HUES64 (cell line): ENCODE results near the gene SLIT1.

ENCODE experiments used
- H3K27ac ChIP-seq: 2 replicates; pipeline ENCODE4 v1.7.0; 2013; ENCODE audit warnings: low read depth, low read length, inconsistent platforms
- H3K27me3 ChIP-seq: 2 replicates; pipeline ENCODE4 v1.6.1; 2013; ENCODE audit warnings: mild to moderate bottlenecking, low read length; ENCODE audit not compliant: insufficient read depth
- H3K36me3 ChIP-seq: 2 replicates; pipeline ENCODE4 v1.6.1; 2013; ENCODE audit warnings: mild to moderate bottlenecking, low read length; ENCODE audit not compliant: insufficient read depth
- H3K4me1 ChIP-seq: 2 replicates; pipeline ENCODE4 v1.6.1; 2013; ENCODE audit warnings: mild to moderate bottlenecking, low read length, moderate library complexity; ENCODE audit not compliant: insufficient read depth
- H3K4me3 ChIP-seq: 2 replicates; pipeline ENCODE4 v1.5.1; 2013; ENCODE audit warnings: mild to moderate bottlenecking, low read length, moderate library complexity
- H3K9ac ChIP-seq: 2 replicates; pipeline ENCODE4 v1.6.1; 2013; ENCODE audit warnings: mild to moderate bottlenecking, low read depth, low read length
- H3K9me3 ChIP-seq: 2 replicates; pipeline ENCODE4 v1.6.1; 2013; ENCODE audit warnings: low read depth, low read length; ENCODE audit not compliant: insufficient read depth
- WGBS: fragments of 150-250, 120-280 bp; methylation state at CpG from one replicate; pipeline ENCODE4 v1.1.7; 2013; ENCODE audit warnings: missing lambda C conversion rate; 5-methylcytosine and 5-hydroxymethylcytosine counted together

SLIT1 gene

DNA sequence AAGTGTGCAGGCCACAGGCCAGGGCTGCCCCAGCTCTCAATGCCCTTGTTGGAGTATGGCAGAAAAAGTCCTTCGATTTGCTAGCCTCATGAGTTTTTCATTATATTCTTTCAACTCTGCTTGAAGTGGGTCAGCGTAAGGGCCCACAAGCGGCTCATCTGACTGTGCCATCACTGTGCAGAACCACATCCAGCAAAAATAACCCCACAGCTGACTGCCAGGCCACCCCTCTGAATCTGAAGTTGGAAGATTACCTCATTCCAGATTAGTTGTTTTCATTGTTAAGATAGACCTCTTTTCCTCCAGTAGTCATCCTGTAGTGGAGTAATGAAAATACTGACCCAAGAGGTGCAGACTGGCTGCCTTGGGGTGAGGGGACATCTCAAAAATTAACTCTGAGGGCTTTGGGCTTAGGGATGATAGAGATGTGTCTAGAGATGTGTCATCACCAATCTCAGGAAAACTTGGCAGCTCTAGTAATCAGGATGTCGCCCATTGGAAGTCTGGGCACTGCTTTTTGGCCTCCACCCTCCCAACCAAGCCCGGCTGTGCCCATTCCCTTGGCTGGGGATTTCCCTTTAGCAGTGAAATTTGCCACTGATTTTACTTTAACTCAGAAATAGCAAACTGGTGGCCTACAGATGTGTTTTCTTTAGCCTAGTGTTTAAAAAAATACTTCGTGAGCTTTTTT, 189.3 kb downstream of the SLIT1 start:
- H3K4me1 ChIP-seq = 0 out of 2 replicates have a peak, but pooled peaks cover 4% of the 10 kb centered on the region
- no peaks in the 10 kb centered on the region for H3K27me3 ChIP-seq
- 97% methylated on average over 6 of the region's 6 CpGs for WGBS
- no peak overlapping the region for H3K27ac ChIP-seq
- H3K9ac ChIP-seq = no peak overlapping the region
- no peaks in the 10 kb centered on the region for H3K36me3 ChIP-seq
- no peak overlapping the region for H3K4me3 ChIP-seq
- H3K9me3 ChIP-seq = no peaks in the 10 kb centered on the region

GRCh38 chr10:96995851-96996250, 189.9 kb downstream of the SLIT1 start:
- H3K4me3 ChIP-seq = no peak overlapping the region
- H3K27me3 ChIP-seq = no peaks in the 10 kb centered on the region
- H3K27ac ChIP-seq = no peak overlapping the region
- no peak overlapping the region for H3K9ac ChIP-seq
- no peaks in the 10 kb centered on the region for H3K9me3 ChIP-seq
- no peaks in the 10 kb centered on the region for H3K36me3 ChIP-seq
- 0 out of 2 replicates have a peak, but pooled peaks cover 4% of the 10 kb centered on the region for H3K4me1 ChIP-seq
- 96% methylated on average over 4 of the region's 4 CpGs for WGBS

DNA sequence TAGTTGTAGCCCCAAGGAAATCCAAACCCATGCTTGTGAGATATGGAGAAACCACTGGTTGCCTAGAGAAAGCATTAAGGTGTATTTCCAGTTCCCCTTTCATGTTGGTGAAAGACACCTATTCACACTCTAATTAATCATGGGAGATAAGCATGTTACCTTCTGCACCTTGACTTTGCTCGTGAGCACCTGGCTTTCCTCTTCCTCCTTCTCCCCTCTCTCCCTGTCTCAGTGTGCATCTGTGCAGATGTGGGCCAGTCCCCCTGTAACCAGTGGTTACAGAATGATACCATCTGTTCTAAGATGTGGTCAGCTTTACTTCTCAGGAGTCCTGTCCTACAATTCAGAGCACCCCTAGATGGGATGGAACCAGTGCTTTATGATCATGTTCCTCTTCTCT, 193.0 kb downstream of the SLIT1 start:
- Histone ChIP-seq H3K36me3 (no peaks in the 10 kb centered on the region), H3K9me3 (no peaks in the 10 kb centered on the region), H3K9ac (no peak overlapping the region), H3K4me3 (no peak overlapping the region), H3K27me3 (no peaks in the 10 kb centered on the region), H3K27ac (no peak overlapping the region), H3K4me1 (0 out of 2 replicates have a peak, but pooled peaks cover 4% of the 10 kb centered on the region)
- WGBS = 91% methylated on average over 1 of the region's 1 CpG

DNA sequence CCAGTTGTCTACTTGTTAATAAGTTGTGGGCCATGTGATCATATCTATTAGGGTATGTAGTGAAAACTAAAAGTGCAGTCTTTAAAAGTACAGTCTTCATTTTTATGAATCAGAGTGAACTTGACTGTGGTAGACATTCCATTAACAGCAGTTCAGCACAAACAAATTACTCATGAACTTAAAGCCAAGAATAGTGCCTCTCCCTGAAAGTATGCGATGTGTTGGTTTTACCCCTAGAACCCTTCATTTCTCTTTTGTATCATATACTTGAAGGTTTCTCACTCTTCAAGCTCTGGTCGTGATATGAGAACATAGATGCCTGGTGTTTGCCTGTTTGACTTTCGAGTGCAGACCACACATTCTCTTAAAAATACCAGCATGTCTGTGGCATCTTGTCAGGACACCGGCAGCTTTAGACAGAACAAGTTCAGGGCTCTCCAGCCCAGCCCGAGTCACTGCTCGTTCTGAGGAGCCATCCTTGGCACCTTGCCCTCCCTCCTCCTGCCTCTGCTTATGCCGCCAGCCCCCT, 194.4 kb downstream of the SLIT1 start:
- Histone ChIP-seq H3K9ac (no peak overlapping the region), H3K27me3 (no peaks in the 10 kb centered on the region), H3K9me3 (no peaks in the 10 kb centered on the region), H3K36me3 (no peaks in the 10 kb centered on the region), H3K4me3 (no peak overlapping the region), H3K27ac (no peak overlapping the region), H3K4me1 (0 out of 2 replicates have a peak, but pooled peaks cover 4% of the 10 kb centered on the region)
- WGBS = 93% methylated on average over 7 of the region's 7 CpGs

GRCh38 chr10:96988426-96988825, 197.3 kb downstream of the SLIT1 start:
- Histone ChIP-seq H3K9ac (no peak overlapping the region), H3K4me3 (no peak overlapping the region), H3K9me3 (no peaks in the 10 kb centered on the region), H3K27me3 (no peaks in the 10 kb centered on the region), H3K27ac (no peak overlapping the region), H3K4me1 (peaks cover 30% of the 10 kb centered on the region), H3K36me3 (no peaks in the 10 kb centered on the region)
- WGBS = 95% methylated on average over 4 of the region's 4 CpGs

DNA sequence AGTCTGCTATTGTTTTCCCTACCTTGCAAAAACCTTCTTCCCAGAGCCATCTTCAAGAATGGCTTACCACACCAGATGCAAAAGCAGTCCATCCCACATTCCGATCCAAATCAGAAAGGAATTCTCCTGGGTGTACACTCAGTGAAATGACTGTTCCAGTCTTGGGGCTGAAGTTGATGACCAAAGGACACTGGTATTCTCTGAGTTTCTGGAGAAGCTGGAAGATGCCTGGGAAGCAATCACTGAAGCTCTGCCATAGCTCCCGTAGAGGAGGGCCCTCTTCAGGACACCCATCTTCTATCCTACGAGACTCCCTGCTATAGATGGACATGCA, 197.9 kb downstream of the SLIT1 start:
- 91% methylated on average over 3 of the region's 3 CpGs for WGBS
- Histone ChIP-seq H3K9me3 (no peaks in the 10 kb centered on the region), H3K4me1 (peaks cover 29% of the 10 kb centered on the region)

DNA sequence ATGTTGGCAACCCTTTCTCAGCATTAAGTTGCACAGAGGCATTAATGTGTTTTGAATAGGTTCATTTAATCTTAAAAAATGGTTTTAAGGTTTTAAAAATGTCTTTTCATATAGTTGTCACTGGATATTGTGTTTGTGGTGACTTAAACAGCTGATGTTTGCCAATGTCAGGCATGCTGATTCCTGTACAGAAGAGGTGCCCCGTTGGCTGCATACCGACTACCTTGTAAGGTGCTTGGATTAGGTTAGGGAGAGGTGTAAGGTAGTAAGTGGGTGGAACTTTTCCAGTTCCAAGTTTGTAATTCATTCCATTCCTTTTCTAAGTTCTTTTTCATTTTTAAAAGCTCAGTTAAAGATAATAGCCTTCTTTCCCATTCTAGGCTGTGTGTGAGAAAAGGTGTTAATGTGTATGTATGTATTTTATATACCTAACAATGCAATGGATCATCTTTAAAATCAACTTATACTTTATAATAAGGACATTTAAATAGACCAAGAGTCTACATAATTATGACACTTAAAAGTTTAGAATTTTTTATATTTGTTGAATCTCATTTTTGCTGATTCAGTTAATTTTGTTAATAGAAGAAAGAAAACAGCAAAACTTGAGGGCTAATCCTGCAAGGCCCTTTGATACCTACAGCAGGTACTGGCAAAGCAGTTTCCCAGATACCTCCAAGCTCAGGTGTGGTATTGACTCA, 198.5 kb downstream of the SLIT1 start:
- H3K9me3 ChIP-seq = no peaks in the 10 kb centered on the region
- H3K36me3 ChIP-seq = no peaks in the 10 kb centered on the region
- H3K9ac ChIP-seq = no peak overlapping the region
- WGBS = 94% methylated on average over 2 of the region's 2 CpGs
- peaks cover 26% of the 10 kb centered on the region for H3K4me1 ChIP-seq
- no peaks in the 10 kb centered on the region for H3K27me3 ChIP-seq
- H3K27ac ChIP-seq = no peak overlapping the region
- H3K4me3 ChIP-seq = no peak overlapping the region

More for the DNA sequence above, 197.9 kb downstream of the SLIT1 start:
- H3K9ac ChIP-seq = no peak overlapping the region
- H3K36me3 ChIP-seq = no peaks in the 10 kb centered on the region
- no peak overlapping the region for H3K27ac ChIP-seq
- H3K4me3 ChIP-seq = no peak overlapping the region
- H3K27me3 ChIP-seq = no peaks in the 10 kb centered on the region

GRCh38 chr10:96986200-96986856, 199.4 kb downstream of the SLIT1 start:
- Histone ChIP-seq H3K27ac (no peak overlapping the region), H3K9ac (no peak overlapping the region), H3K9me3 (no peaks in the 10 kb centered on the region), H3K36me3 (peaks cover 9% of the 10 kb centered on the region), H3K27me3 (no peaks in the 10 kb centered on the region), H3K4me1 (peaks cover 26% of the 10 kb centered on the region), H3K4me3 (no peak overlapping the region)
- 93% methylated on average over 6 of the region's 6 CpGs for WGBS

GRCh38 chr10:96984541-96985131, 201.1 kb downstream of the SLIT1 start:
- H3K4me3 ChIP-seq = 0 out of 2 replicates have a peak overlapping the region, but pooled peaks have one; percentile 4
- no peaks in the 10 kb centered on the region for H3K27me3 ChIP-seq
- H3K9me3 ChIP-seq = no peaks in the 10 kb centered on the region
- H3K4me1 ChIP-seq = peaks cover 26% of the 10 kb centered on the region
- H3K27ac ChIP-seq = peak overlapping the region; percentile 69
- H3K36me3 ChIP-seq = peaks cover 17% of the 10 kb centered on the region
- H3K9ac ChIP-seq = peak overlapping the region; percentile 25
- WGBS = 52% methylated on average over 14 of the region's 14 CpGs

- WGBS = 93% methylated on average over 12 of the region's 12 CpGs
- Histone ChIP-seq H3K4me3 (no peak overlapping the region), H3K27ac (no peak overlapping the region), H3K4me1 (peaks cover 26% of the 10 kb centered on the region), H3K36me3 (peaks cover 17% of the 10 kb centered on the region), H3K9ac (no peak overlapping the region), H3K9me3 (no peaks in the 10 kb centered on the region), H3K27me3 (no peaks in the 10 kb centered on the region)
Measured at GRCh38 chr10:96982149-96982930, 203.4 kb downstream of the SLIT1 start.
